ENCODE measurements around the gene ZBTB43.
"Not testable (repeated sequence)": the region's sequence is repeated elsewhere in the genome, so short reads cannot be mapped to it uniquely, and the experiment has no call there.

The ZBTB43 gene

DNA sequence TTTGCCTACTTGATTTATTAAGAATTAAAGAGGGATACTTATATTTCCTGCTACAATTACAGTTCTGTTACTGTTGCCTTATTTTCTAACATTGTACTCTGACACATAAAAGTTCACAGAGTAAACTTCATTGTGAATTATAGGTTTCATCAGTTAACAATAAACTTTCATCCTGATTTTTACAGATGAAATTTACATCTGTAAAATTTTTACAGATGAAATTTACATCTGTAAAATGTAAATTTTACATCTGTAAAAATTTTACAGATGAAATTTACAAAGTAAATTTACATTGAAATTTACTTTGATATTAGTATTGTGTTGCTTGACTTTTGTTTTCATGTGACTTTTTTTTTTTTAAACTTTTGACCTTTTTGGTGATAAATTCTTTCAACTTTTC lies 9.3 kb downstream of the ZBTB43 start:
- H3K27ac ChIP-seq = no peak overlapping the region
- TF ChIP-seq CTCF (IDR thresholded peaks at IDR 0.05) = no peak

DNA sequence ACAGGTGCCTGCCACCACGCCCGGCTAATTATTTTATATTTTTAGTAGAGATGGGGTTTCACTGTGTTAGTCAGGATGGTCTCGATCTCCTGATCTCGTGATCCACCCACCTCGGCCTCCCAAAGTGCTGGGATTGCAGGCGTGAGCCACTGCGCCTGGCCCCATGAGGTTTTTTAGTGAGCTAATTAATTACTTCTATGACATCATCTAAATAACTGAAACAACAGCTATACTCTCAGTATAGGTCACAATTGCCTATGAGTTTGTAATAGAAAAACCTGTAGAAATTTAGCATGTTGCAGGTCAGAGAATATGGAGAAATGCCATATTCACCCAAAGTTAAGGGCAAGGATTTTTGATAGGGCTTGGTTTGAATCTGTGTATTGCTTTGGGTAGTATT lies 12.8 kb downstream of the ZBTB43 start:
- H3K27ac ChIP-seq = not testable (repeated sequence)

GRCh38 chr9:126818482-126818881 lies 13.6 kb downstream of the ZBTB43 start:
- H3K27ac ChIP-seq = no peak overlapping the region
- TF ChIP-seq CTCF (IDR thresholded peaks at IDR 0.05) (no peak), ZFX (IDR thresholded peaks at IDR 0.05; ENCODE audit: borderline replicate concordance) (no peak)

DNA sequence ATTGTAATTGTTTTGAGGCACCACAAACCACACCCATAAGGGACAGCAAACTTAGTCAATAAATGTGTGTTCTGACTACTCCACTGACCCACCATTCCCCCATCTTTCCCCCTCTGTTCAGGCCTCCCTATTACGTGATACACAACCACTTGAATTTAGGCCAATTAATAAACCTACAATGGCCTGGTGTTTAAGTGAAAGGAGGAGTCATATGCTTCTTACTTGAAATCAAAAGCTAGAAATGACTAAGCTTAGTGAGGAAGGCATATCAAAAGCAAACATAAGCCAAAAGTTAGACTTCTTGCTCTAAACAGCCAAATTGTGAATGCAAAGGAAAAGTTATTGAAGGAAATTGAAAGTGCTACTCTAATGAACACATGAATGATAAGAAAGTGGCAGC lies 14.6 kb downstream of the ZBTB43 start:
- H3K27ac ChIP-seq = no peak overlapping the region
- TF ChIP-seq ZFX (IDR thresholded peaks at IDR 0.05; ENCODE audit: borderline replicate concordance) = no peak
- no peak for TF ChIP-seq CTCF (IDR thresholded peaks at IDR 0.05)

GRCh38 chr9:126822278-126822677 lies 17.4 kb downstream of the ZBTB43 start:
- TF ChIP-seq CTCF (IDR thresholded peaks at IDR 0.05) (no peak), ZFX (IDR thresholded peaks at IDR 0.05; ENCODE audit: borderline replicate concordance) (no peak)
- H3K27ac ChIP-seq = no peak overlapping the region

DNA sequence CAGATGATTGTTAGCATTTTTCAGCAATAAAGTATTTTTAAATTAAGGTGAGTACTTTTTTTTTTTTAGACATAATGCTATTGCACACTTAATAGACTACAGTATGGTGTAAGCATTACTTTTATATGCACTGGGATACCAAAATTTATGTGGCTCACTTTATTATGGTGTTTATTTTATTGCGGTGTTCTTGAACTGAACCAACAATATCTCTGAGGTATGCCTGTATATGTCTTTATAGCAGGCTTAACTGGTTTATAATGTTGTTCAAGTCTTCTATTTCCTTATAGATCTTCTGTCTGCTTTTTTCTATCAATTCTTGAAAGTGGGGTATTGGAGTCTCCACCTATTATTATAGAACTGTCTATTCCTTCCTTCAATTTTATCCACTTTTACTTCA lies 18.0 kb downstream of the ZBTB43 start:
- no peak for TF ChIP-seq CTCF (IDR thresholded peaks at IDR 0.05)
- no peak for TF ChIP-seq ZFX (IDR thresholded peaks at IDR 0.05; ENCODE audit: borderline replicate concordance)
- no peak overlapping the region for H3K27ac ChIP-seq

GRCh38 chr9:126824052-126824451 lies 19.2 kb downstream of the ZBTB43 start:
- H3K27ac ChIP-seq = not testable (repeated sequence)

- TF ChIP-seq CTCF (IDR thresholded peaks at IDR 0.05) (no peak), ZFX (IDR thresholded peaks at IDR 0.05; ENCODE audit: borderline replicate concordance) (no peak)
- H3K27ac ChIP-seq = no peak overlapping the region
These were observed 22.4 kb downstream of the ZBTB43 start for GRCh38 chr9:126827227-126827626.

- TF ChIP-seq ZFX (IDR thresholded peaks at IDR 0.05; ENCODE audit: borderline replicate concordance) (no peak), CTCF (IDR thresholded peaks at IDR 0.05) (no peak)
- no peak overlapping the region for H3K27ac ChIP-seq
These were observed 24.2 kb downstream of the ZBTB43 start for GRCh38 chr9:126829035-126829434.
